GM18502 (cell line): ENCODE measurements around the gene INO80.
"Not testable (repeated sequence)": the region's sequence is repeated elsewhere in the genome, so short reads cannot be mapped to it uniquely, and the experiment has no call there.

Experiments used
- ATAC-seq: cut with Tn5 transposase; IDR thresholded peaks from one replicate; pipeline ENCODE4 v1.9.1; 2021; ENCODE audit warnings: mild to moderate bottlenecking; ENCODE audit not compliant: unreplicated experiment, poor library complexity

Gene INO80

DNA sequence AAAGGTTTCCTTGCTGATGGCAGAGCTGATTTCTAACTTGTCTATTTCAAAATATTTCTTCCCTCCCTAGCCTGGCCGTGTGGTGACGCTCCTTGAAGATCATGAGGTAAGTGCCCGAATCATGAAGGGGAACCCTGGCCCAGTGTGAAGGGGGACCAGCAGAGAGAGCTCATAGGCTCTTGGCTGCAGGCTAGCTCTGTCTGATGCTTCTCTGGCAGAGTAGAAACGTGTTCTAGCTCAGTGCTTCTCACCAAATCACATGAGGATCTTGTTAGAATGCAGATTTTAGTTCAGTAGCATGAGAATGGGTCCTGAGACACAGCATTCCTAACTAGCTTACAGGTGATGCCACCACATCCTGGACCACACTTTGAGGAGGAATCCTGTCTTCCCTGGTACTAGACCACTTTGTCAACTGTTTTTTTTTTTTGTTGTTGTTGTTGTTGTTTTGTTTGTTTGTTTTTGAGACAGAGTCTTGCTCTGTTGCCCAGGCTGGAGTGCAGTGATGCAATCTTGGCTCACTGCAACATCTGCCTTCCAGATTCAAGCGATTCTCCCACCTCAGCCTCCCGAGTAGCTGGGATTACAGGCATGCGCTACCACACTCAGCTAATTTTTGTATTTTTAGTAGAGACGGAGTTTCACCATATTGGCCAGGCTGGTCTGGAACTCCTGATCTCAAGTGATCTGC lies 161.8 kb downstream of the INO80 start:
- ATAC-seq, result not testable (repeated sequence)

DNA sequence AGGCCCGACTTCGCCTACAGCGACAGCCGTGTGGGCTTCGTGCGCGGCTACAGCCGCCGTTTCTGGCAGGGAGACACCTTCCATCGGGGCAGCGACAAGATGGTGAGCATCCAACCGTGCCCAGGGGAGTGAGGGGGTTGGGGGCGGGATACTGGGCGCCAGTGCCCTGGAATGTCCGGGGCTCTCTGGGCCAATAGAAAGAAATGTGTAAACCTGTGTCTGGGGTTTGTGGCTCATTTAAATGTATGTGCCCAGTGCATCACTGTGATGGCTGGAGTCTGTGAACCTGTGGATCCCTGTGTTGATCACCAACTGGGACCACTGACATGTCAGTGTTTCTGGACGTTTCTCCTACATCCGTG lies 162.4 kb downstream of the INO80 start:
- ATAC-seq, result no peak

DNA sequence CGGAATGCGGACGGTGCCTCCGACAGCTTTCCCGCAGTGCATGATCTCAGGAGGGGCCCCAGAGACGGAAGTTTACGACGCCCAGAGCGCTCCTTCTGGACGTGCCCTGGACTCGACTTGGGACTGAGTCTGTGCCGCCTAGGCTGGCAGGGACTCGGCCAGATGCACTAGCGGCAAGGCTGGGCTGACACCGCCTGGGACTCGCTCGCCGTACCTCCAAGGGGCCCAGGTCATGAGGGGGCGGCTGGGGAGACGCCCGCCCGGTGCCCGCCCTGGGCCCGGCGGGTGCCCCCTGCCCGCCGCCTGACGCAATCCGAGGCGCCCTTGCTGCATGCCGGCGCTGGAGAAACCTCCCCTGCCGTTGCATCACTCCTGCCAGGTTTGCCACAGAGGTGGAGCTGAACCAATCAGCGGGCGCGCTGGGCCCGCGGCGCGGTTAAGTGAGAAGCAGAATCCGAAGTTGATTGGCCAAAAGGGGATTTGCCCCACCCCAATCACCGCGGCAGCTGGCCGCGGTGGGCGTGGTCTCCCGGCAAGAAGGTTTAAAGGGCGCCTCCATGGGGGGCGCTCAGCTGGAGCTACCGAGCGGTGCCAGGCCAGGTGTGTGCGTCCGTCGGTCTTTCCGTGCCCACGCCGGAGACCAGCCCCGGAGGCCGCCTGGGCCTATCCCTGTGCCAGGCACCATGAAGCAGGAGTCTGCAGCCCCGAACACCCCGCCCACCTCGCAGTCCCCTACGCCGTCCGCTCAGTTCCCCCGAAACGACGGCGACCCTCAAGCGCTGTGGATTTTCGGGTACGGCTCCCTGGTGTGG lies 163.0 kb downstream of the INO80 start, which contains the start of gene CHAC1:
TSS of gene CHAC1 (plus strand) at position 571 of the 812 bp plus-strand sequence. CDS start at position 684, 113 bp downstream.
- ATAC-seq, result peak; percentile 91

DNA sequence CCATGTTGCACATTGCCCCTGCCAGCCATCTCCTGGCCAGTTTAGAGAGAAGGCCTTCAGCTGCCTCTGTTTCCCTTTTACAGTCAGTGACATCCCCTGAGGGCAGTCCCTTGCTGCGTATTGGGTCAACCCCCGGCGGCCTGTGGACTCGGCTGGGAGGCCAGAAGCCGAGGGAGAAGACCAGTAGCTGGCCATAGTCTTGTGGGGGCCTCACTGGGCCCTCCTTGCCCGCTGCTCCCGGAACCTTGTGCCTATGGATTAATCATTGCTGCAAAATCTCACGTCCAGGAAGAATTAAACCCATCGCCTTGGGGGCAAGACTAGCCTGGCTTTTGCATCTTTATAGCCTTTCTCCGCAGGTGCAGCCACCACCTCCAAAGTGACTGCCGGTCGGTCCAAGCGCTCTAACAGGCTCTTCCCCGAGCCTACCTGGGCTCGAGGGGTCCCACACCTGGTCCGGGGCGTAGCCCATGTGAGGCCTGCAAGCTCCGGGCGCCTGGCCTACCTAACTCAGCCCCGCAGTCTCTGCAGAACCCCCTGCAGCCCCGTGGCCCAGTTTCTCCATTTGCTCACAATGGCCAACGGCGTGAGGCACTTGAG lies 163.7 kb downstream of the INO80 start:
- ATAC-seq, result no peak

DNA sequence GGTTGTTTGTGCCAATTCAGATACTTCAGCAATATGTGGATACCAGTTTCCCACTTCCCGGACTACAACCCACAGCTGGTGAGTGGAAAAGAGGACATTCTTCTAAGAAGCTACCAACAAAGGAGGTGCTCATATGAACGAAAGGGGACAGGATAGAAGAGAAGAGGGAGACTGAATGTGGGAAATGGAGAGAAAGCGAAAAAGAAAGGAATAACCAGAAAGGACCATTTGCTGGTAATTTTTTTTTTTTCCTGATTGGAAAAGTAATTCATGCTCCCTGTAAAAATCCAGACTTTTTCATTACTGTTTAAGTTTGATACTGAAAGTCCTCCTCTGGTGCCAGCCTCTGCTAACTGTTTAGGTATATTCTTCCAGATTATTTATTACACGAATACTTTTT lies 164.3 kb downstream of the INO80 start:
- no peak for ATAC-seq

DNA sequence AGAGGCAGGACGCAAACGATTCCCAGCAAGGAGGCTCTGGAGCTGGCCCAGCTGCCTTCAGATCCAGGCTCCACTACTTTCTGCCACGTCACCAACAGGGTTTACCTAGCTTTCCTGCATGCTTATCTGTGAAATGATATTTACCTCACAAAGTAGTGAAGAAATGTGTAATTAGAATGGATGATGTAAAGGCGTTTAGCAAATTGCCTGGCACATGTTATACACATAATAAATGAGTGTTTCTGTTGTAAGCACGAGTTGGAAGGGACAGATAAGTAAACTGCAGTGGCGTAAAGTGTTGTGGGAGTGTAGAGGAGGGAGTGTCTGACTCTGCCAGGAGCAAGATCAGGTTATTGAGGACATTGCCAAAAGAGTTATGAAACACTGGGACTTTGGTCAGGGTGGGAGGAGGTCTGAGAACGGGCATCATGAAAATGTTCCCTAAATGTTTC lies 166.3 kb downstream of the INO80 start:
- ATAC-seq, result no peak

GRCh38 chr15:40948706-40949473 lies 167.2 kb downstream of the INO80 start:
- ATAC-seq, result no peak

- ATAC-seq, result no peak
These were observed 171.4 kb downstream of the INO80 start for GRCh38 chr15:40944510-40945296.

- no peak for ATAC-seq
These were observed 172.2 kb downstream of the INO80 start for GRCh38 chr15:40943764-40944365.

GRCh38 chr15:40942878-40943277 lies 173.2 kb downstream of the INO80 start:
- ATAC-seq, result no peak

DNA sequence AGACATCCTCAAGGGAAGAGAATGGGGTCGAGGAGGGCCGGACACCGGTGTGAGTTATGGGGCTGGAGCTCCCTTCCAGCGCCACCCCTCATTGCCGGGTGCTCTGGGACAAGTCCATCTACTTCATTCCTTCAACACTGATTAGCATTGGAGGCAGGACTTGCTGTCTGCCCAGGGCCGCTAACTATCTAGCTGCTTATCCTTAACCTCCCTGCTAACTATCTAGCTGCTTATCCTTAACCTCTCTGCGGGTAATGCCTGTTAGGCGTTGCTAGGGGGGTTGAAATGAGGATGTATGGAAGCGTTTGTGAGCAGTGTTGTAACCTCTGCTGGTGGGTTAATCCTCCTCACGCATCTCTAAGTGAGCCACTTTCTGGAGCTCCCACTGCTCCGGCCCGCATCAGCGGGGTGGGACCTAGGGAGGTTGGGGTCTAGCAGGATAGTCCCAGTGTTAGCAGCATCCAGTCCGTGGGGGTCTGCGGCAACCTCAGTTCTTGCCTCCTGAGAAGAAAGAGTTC lies 173.7 kb downstream of the INO80 start:
- peak; percentile 10 for ATAC-seq

GRCh38 chr15:40941528-40942336 lies 174.3 kb downstream of the INO80 start:
- peak; percentile 69 for ATAC-seq

GRCh38 chr15:40941068-40941527 lies 175.0 kb downstream of the INO80 start:
- ATAC-seq, result no peak

- no peak for ATAC-seq
These were observed 175.7 kb downstream of the INO80 start for GRCh38 chr15:40940296-40940801.

GRCh38 chr15:40938536-40938870 lies 177.6 kb downstream of the INO80 start:
- ATAC-seq, result no peak

DNA sequence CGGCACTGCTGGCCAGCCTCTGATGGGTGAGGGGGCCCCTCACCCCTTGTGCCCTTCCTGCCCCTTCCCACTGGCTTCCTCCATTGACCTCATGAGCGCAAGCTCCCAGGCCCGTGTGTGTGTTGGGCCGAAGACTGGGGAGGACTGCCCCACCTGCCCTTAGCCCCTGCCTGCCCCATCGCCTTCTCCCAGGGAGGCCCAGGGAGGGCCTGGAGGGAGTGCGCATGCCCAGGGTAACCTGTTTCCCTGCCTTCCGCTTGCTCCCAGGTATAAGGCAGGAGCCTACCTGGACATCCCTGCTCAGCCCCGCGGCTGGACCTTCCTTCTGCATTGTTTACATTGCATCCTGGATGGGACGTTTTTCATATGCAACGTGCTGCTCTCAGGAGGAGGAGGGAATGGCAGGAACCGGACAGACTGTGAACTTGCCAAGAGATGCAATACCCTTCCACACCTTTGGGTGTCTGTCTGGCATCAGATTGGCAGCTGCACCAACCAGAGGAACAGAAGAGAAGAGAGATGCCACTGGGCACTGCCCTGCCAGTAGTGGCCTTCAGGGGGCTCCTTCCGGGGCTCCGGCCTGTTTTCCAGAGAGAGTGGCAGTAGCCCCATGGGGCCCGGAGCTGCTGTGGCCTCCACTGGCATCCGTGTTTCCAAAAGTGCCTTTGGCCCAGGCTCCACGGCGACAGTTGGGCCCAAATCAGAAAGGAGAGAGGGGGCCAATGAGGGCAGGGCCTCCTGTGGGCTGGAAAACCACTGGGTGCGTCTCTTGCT lies 178.1 kb downstream of the INO80 start:
- ATAC-seq, result no peak
